Kidney epithelial cell (primary cell): ENCODE data around the gene INTS6. TPM values are rescaled to one million over a fixed set of nuclear protein-coding genes. Genes with fewer than 3 reads are reported as not detected.

ENCODE experiments used
- DNase-seq: peaks from one replicate; pipeline ENCODE4 v3.0.0-alpha.2; 2010; ENCODE audit warnings: low read depth
- H3K27me3 ChIP-seq: 2 replicates; pipeline ENCODE4 v1.6.0; 2011; ENCODE audit warnings: low read length; ENCODE audit not compliant: control insufficient read depth, insufficient read depth
- H3K36me3 ChIP-seq: 2 replicates; pipeline ENCODE4 v1.5.1; 2011; ENCODE audit warnings: low read length; ENCODE audit not compliant: control insufficient read depth, insufficient read depth
- H3K4me3 ChIP-seq: 2 replicates; pipeline ENCODE4 v1.5.1; 2011; ENCODE audit warnings: low read depth, mild to moderate bottlenecking, control low read depth, low read length
- total RNA-seq: library from RNA; depleted of rRNA; stranded (reverse); fragments of >200 nt; gene quantifications from 2 replicates; pipeline ENCODE4 v1.2.3, GENCODE V29; 2015
- TF ChIP-seq, protein P1 (sequence below): IDR thresholded peaks from 2 replicates; pipeline ENCODE4 v1.5.1; 2011; ENCODE audit warnings: mild to moderate bottlenecking, moderate library complexity, low read length, control low read depth, inconsistent platforms; ENCODE audit not compliant: insufficient read depth, poor library complexity, severe bottlenecking

The INTS6 gene
- total RNA-seq, 1 donor from 2014 or later: 23.2 TPM

GRCh38 chr13:51348069-51348967 is 104.5 kb downstream of the INTS6 start:
- Histone ChIP-seq H3K4me3 (no peak overlapping the region), H3K36me3 (no peaks in the 10 kb centered on the region), H3K27me3 (no peaks in the 10 kb centered on the region)
- TF ChIP-seq, protein P1, sequence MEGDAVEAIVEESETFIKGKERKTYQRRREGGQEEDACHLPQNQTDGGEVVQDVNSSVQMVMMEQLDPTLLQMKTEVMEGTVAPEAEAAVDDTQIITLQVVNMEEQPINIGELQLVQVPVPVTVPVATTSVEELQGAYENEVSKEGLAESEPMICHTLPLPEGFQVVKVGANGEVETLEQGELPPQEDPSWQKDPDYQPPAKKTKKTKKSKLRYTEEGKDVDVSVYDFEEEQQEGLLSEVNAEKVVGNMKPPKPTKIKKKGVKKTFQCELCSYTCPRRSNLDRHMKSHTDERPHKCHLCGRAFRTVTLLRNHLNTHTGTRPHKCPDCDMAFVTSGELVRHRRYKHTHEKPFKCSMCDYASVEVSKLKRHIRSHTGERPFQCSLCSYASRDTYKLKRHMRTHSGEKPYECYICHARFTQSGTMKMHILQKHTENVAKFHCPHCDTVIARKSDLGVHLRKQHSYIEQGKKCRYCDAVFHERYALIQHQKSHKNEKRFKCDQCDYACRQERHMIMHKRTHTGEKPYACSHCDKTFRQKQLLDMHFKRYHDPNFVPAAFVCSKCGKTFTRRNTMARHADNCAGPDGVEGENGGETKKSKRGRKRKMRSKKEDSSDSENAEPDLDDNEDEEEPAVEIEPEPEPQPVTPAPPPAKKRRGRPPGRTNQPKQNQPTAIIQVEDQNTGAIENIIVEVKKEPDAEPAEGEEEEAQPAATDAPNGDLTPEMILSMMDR: no peak
- DNase-seq: no peak

DNA sequence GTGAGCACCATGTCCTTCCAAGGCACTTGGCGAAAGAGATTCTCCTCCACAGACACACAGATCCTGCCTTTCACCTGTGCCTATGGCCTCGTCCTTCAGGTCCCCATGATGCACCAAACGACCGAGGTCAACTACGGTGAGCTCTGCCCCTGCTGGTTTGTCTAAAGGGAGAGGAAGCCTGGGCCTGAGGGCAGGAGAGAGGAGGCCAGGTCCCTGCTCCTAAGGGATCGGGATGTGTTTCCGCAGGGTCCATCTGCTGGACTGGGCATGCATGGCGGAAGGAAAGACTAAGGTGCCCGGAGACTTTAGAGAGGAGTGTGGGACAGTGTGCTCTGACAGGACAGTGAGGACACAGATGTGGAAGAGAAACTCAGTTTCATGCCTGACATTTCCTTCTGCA is 105.7 kb downstream of the INTS6 start:
- Histone ChIP-seq H3K27me3 (no peaks in the 10 kb centered on the region), H3K36me3 (no peaks in the 10 kb centered on the region), H3K4me3 (no peak overlapping the region)
- TF ChIP-seq, protein P1: no peak
- DNase-seq: no peak

- no peaks in the 10 kb centered on the region for H3K36me3 ChIP-seq
- TF ChIP-seq, protein P1: no peak
- H3K4me3 ChIP-seq: no peak overlapping the region
- DNase-seq: no peak
- no peaks in the 10 kb centered on the region for H3K27me3 ChIP-seq
These were observed 106.4 kb downstream of the INTS6 start for GRCh38 chr13:51346397-51346796.

GRCh38 chr13:51343475-51343874 is 109.4 kb downstream of the INTS6 start:
- Histone ChIP-seq H3K36me3 (no peaks in the 10 kb centered on the region), H3K4me3 (no peak overlapping the region), H3K27me3 (no peaks in the 10 kb centered on the region)
- no peak for DNase-seq
- TF ChIP-seq, protein P1: no peak

DNA sequence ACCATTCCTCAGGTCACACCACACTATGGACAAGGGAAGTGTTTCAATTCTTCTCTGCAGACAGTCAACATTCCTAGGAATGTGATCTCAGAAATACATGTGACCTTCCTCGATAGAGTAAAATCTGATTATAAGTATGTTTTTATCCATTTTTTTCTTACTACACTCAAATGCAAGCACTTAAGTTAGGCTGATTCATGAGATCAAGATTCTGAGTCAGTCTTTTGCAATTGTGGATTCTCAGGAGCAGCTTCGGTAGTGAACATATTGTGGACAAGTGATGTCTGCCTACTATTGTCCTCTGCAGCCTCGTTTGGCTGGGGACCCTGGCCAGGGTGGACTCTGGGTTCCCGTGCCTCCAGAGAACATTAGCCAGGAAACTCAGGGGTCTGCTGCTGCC is 110.1 kb downstream of the INTS6 start:
- Histone ChIP-seq H3K4me3 (no peak overlapping the region), H3K27me3 (no peaks in the 10 kb centered on the region), H3K36me3 (no peaks in the 10 kb centered on the region)
- no peak for DNase-seq
- TF ChIP-seq, protein P1: no peak
